Measurements from ENCODE around the gene PTCHD4.
"Not testable (repeated sequence)": the region's sequence is repeated elsewhere in the genome, so short reads cannot be mapped to it uniquely, and the experiment has no call there.

PTCHD4 gene

GRCh38 chr6:48136856-48137255, 25.9 kb upstream of the PTCHD4 start:
- TF ChIP-seq, protein P1, sequence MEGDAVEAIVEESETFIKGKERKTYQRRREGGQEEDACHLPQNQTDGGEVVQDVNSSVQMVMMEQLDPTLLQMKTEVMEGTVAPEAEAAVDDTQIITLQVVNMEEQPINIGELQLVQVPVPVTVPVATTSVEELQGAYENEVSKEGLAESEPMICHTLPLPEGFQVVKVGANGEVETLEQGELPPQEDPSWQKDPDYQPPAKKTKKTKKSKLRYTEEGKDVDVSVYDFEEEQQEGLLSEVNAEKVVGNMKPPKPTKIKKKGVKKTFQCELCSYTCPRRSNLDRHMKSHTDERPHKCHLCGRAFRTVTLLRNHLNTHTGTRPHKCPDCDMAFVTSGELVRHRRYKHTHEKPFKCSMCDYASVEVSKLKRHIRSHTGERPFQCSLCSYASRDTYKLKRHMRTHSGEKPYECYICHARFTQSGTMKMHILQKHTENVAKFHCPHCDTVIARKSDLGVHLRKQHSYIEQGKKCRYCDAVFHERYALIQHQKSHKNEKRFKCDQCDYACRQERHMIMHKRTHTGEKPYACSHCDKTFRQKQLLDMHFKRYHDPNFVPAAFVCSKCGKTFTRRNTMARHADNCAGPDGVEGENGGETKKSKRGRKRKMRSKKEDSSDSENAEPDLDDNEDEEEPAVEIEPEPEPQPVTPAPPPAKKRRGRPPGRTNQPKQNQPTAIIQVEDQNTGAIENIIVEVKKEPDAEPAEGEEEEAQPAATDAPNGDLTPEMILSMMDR (IDR thresholded peaks at IDR 0.05; ENCODE audit: low read depth, low read length), result no peak
- H3K4me3 ChIP-seq (ENCODE audit: low read depth, low read length), result no peak overlapping the region

- TF ChIP-seq, protein P1 (IDR thresholded peaks at IDR 0.05; ENCODE audit: low read depth, low read length), result no peak
- H3K4me3 ChIP-seq (ENCODE audit: low read depth, low read length), result no peak overlapping the region
Measured at GRCh38 chr6:48135323-48136084, 24.5 kb upstream of the PTCHD4 start.

- H3K4me3 ChIP-seq (ENCODE audit: low read depth, low read length), result no peak overlapping the region
- TF ChIP-seq, protein P1 (IDR thresholded peaks at IDR 0.05; ENCODE audit: low read depth, low read length), result no peak
Measured at GRCh38 chr6:48134246-48134645, 23.2 kb upstream of the PTCHD4 start.

DNA sequence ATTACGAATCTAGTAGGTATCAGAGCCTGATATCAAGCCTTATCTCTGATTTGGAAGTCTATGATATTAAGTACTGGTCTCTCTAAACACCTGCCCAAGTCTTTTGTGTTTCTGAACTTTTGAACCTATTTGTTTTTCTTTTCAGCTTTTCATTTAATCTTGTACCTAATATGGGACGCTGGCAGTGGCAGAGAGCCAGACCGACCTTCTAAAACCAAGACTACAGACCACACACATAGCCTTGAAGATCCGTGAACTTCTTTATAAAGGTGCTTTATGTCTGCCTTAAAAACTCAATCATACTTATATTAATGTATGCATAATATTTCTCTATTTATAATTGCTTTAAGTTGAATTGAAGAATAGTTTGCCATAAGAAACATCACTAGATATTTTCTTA, 12.6 kb upstream of the PTCHD4 start:
- TF ChIP-seq, protein P1 (IDR thresholded peaks at IDR 0.05; ENCODE audit: low read depth, low read length), result no peak
- H3K4me3 ChIP-seq (ENCODE audit: low read depth, low read length), result no peak overlapping the region

DNA sequence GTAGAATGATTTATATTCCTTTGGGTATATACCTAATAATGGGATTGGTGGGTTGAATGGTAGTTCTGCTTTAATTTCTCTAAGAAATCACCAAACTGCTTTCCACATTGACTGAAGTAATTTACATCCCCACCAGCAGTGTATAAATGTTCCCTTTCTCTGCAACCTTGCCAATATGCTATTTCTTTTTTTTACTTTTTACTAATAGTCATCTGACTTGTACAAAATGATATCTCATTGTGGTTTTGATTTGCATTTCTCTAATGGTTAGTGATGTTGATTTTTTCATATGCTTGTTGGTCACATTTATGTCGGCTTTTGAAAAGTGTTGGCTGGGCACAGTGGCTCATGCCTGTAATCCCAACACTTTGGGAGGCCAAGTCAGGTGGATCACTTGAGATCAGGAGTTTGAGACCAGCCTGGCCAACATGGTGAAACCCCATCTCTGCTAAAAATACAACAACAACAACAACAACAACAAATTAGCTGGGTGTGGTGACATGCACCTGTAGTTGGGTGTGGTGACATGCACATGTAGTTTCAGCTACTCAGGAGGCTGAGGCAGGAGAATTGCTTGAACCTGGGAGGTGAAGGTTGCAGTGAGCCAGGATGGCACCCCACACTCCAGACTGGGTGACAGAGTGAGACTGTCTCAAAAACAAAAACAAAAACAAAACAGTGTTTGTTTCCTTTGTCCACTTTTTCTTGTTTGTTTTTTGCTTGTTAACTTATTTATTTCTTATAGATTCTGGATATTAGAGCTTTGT, 11.2 kb upstream of the PTCHD4 start:
- not testable (repeated sequence) for H3K4me3 ChIP-seq (ENCODE audit: low read depth, low read length)

DNA sequence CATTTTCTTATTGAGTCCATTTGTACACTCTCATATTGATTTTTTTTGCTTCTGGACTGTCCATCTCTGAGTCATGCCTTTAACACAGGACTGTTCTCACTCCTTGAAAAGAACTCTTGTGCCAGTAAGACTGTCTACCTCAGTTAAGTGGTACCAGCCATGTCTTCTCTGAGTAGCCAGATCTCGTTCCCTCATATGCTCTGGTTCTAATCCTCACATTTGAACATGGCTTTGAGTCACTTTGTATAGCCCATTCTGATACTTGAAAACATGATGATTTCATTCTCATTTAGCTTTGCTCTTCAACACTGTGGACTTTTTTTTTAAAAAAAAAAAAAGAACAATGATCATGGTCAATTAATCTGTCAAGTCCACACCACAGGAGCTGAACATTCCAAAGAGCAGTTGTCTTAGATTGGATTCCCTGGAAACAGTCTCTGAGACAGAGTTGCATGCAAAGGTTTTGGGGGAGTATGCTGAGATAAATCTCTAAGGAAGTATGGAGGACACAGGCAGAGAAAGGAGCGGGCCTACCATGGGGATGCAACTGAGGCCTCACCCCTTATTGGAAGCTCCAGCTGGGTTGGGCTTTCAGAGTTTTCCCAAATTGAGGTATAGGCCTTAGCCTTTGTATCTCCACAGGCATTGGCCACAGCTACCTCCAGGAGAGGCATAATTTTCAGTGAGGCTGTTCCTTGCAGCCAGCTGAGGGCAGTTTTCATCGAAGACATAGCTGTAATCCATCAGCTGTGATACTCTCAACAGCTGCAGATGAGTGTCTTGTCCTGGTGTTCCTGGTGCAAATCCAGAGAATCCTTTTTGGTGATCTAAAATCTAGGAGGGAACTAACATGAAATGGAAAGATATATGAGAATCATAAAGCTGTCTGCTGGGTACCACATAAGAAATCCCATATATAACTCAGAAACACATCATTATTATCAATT, 6.0 kb upstream of the PTCHD4 start:
- no peak overlapping the region for H3K4me3 ChIP-seq (ENCODE audit: low read depth, low read length)
- TF ChIP-seq, protein P1 (IDR thresholded peaks at IDR 0.05; ENCODE audit: low read depth, low read length), result no peak

DNA sequence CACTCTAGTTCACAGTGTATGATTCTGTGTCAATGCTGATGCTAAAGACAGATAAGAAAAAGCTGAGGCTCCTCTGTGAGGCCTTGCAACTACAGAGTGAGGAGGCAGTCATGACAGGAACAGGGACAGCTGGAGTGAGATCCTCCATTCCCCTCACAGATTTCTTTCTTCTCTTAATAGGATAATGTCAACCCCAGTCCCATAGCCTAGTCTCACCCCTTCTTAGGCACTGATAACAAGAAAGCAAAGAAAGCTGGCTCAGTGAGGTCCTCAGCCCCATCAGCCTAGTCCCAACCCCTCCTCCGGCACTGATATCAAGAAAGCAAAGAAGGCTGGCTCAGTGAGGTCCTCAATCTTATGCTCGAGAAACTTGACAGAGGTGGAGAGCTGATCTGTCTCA, 2.1 kb upstream of the PTCHD4 start:
- no peak overlapping the region for H3K4me3 ChIP-seq (ENCODE audit: low read depth, low read length)
- TF ChIP-seq, protein P1 (IDR thresholded peaks at IDR 0.05; ENCODE audit: low read depth, low read length), result no peak
